Activated naive CD4-positive, alpha-beta T cell treated with anti-CD3 and anti-CD28 coated beads for 36 hours (primary cell): ENCODE data around the gene INPP5A. TPM values are rescaled to one million over a fixed set of nuclear protein-coding genes. Genes with fewer than 3 reads are reported as not detected.

Source experiments
- CTCF ChIA-PET: fragments of 350-600 bp; sonication (Branson Sonifier 250); formaldehyde crosslinking; loops from one replicate; lab custom pipeline; 2021; ENCODE audit warnings: antibody characterized with exemption; lab: Charles Lee
- DNase-seq: peaks from one replicate; pipeline ENCODE4 v3.0.0-alpha.2; 2020
- H3K27ac Mint-ChIP-seq: one replicate; pipeline ENCODE4 v1.8.0; 2021; ENCODE audit warnings: mild to moderate bottlenecking, mixed read lengths
- H3K27me3 Mint-ChIP-seq: one replicate; pipeline ENCODE4 v1.8.0; 2021; ENCODE audit warnings: low read depth, mixed read lengths
- H3K36me3 Mint-ChIP-seq: one replicate; pipeline ENCODE4 v1.8.0; 2021; ENCODE audit warnings: low read depth, mixed read lengths
- H3K4me1 Mint-ChIP-seq: one replicate; pipeline ENCODE4 v1.8.0; 2021; ENCODE audit warnings: low read depth, mixed read lengths
- H3K4me3 Mint-ChIP-seq: one replicate; pipeline ENCODE4 v1.8.0; 2021; ENCODE audit warnings: mild to moderate bottlenecking, moderate library complexity, mixed read lengths
- H3K9me3 Mint-ChIP-seq: one replicate; pipeline ENCODE4 v1.8.0; 2021; ENCODE audit warnings: mixed read lengths
- intact Hi-C: fragments of 100-400 bp; cut with micrococcal nuclease; formaldehyde crosslinking; loops from one replicate; pipeline ENCODE4 v1.15.1; 2023
- total RNA-seq, 2 experiments: library from RNA; stranded (reverse); gene quantifications; one replicate each; pipeline ENCODE4 v1.2.3, GENCODE V29; 2021

Gene INPP5A
- total RNA-seq, 2 experiments from 2014 or later, result 17.3 to 19.5 TPM

GRCh38 chr10:132524443-132525285 lies 12.9 kb upstream of the INPP5A start:
- Mint-ChIP-seq H3K27ac (no peak overlapping the region), H3K9me3 (no peaks in the 10 kb centered on the region), H3K36me3 (no peaks in the 10 kb centered on the region), H3K27me3 (peaks cover 15% of the 10 kb centered on the region), H3K4me3 (no peak overlapping the region), H3K4me1 (no peaks in the 10 kb centered on the region)
- intact Hi-C loops, result no loop called here
- DNase-seq, result peak; percentile 1
- CTCF ChIA-PET, result no interaction called here

- H3K27ac Mint-ChIP-seq, result no peak overlapping the region
- H3K36me3 Mint-ChIP-seq, result peaks cover 2% of the 10 kb centered on the region
- CTCF ChIA-PET, result interaction anchor here (0.7 kb wide), 1 partner anchor 25 kb away, joined by 4 read pairs; no protein-coding TSS in a partner anchor
- H3K27me3 Mint-ChIP-seq, result peaks cover 18% of the 10 kb centered on the region
- no peaks in the 10 kb centered on the region for H3K4me1 Mint-ChIP-seq
- DNase-seq, result no peak
- intact Hi-C loops, result no loop called here
- no peak overlapping the region for H3K4me3 Mint-ChIP-seq
- H3K9me3 Mint-ChIP-seq, result peaks cover 8% of the 10 kb centered on the region
Observed at GRCh38 chr10:132526676-132527075, 10.9 kb upstream of the INPP5A start.

- intact Hi-C loops, result no loop called here
- H3K4me1 Mint-ChIP-seq, result no peaks in the 10 kb centered on the region
- no peak overlapping the region for H3K27ac Mint-ChIP-seq
- no peak for DNase-seq
- H3K36me3 Mint-ChIP-seq, result peaks cover 3% of the 10 kb centered on the region
- H3K27me3 Mint-ChIP-seq, result peaks cover 18% of the 10 kb centered on the region
- H3K4me3 Mint-ChIP-seq, result no peak overlapping the region
- CTCF ChIA-PET, result no interaction called here
- H3K9me3 Mint-ChIP-seq, result peaks cover 8% of the 10 kb centered on the region
Observed at GRCh38 chr10:132527339-132528063, 10.1 kb upstream of the INPP5A start.

- intact Hi-C loops, result no loop called here
- peaks cover 8% of the 10 kb centered on the region for H3K9me3 Mint-ChIP-seq
- no peak for DNase-seq
- CTCF ChIA-PET, result interaction anchor here (0.5 kb wide), 1 partner anchor 63 kb away, joined by 3 read pairs; no protein-coding TSS in a partner anchor
- peaks cover 3% of the 10 kb centered on the region for H3K36me3 Mint-ChIP-seq
- no peaks in the 10 kb centered on the region for H3K4me1 Mint-ChIP-seq
- H3K27me3 Mint-ChIP-seq, result peaks cover 18% of the 10 kb centered on the region
- no peak overlapping the region for H3K4me3 Mint-ChIP-seq
- H3K27ac Mint-ChIP-seq, result no peak overlapping the region
Observed at GRCh38 chr10:132528064-132528691, 9.4 kb upstream of the INPP5A start.

- peaks cover 12% of the 10 kb centered on the region for H3K27me3 Mint-ChIP-seq
- no peak overlapping the region for H3K27ac Mint-ChIP-seq
- CTCF ChIA-PET, result interaction anchor here (0.8 kb wide), 1 partner anchor 20 kb away, joined by 3 read pairs; no protein-coding TSS in a partner anchor
- intact Hi-C loops, result no loop called here
- H3K4me1 Mint-ChIP-seq, result peaks cover 13% of the 10 kb centered on the region
- peaks cover 3% of the 10 kb centered on the region for H3K36me3 Mint-ChIP-seq
- H3K9me3 Mint-ChIP-seq, result peaks cover 8% of the 10 kb centered on the region
- H3K4me3 Mint-ChIP-seq, result no peak overlapping the region
- no peak for DNase-seq
Observed at GRCh38 chr10:132532179-132532578, 5.4 kb upstream of the INPP5A start.

GRCh38 chr10:132532749-132533560 lies 4.6 kb upstream of the INPP5A start:
- DNase-seq, result no peak
- Mint-ChIP-seq H3K4me1 (peaks cover 13% of the 10 kb centered on the region), H3K27me3 (peaks cover 12% of the 10 kb centered on the region), H3K27ac (no peak overlapping the region), H3K4me3 (no peak overlapping the region), H3K9me3 (peaks cover 8% of the 10 kb centered on the region), H3K36me3 (peaks cover 3% of the 10 kb centered on the region)
- intact Hi-C loops, result no loop called here
- CTCF ChIA-PET, result no interaction called here

- Mint-ChIP-seq H3K4me1 (peaks cover 17% of the 10 kb centered on the region), H3K36me3 (peaks cover 3% of the 10 kb centered on the region), H3K27me3 (peaks cover 8% of the 10 kb centered on the region), H3K27ac (no peak overlapping the region), H3K9me3 (peaks cover 8% of the 10 kb centered on the region), H3K4me3 (no peak overlapping the region)
- DNase-seq, result no peak
- intact Hi-C loops, result no loop called here
- CTCF ChIA-PET, result no interaction called here
Observed at GRCh38 chr10:132533571-132534260, 3.9 kb upstream of the INPP5A start.

GRCh38 chr10:132534391-132535064 lies 3.1 kb upstream of the INPP5A start:
- H3K27me3 Mint-ChIP-seq, result peaks cover 5% of the 10 kb centered on the region
- H3K9me3 Mint-ChIP-seq, result peaks cover 8% of the 10 kb centered on the region

GRCh38 chr10:132535065-132535651 lies 2.4 kb upstream of the INPP5A start:
- Mint-ChIP-seq H3K36me3 (peaks cover 3% of the 10 kb centered on the region), H3K4me1 (peaks cover 29% of the 10 kb centered on the region), H3K9me3 (peaks cover 7% of the 10 kb centered on the region), H3K27me3 (peaks cover 3% of the 10 kb centered on the region), H3K27ac (no peak overlapping the region), H3K4me3 (peak overlapping the region; percentile 26)
- intact Hi-C loops, result loop anchor here (5.0 kb wide), 4 partner anchors 138 to 857 kb away; partner anchors contain the start of genes MTG1, PPP2R2D and PWWP2B
- CTCF ChIA-PET, result no interaction called here
- no peak for DNase-seq

More at GRCh38 chr10:132534391-132535064, 3.1 kb upstream of the INPP5A start:
- no peak for DNase-seq
- peaks cover 3% of the 10 kb centered on the region for H3K36me3 Mint-ChIP-seq
- CTCF ChIA-PET, result no interaction called here
- peaks cover 23% of the 10 kb centered on the region for H3K4me1 Mint-ChIP-seq
- intact Hi-C loops, result loop anchor here (5.0 kb wide), 4 partner anchors 137 to 858 kb away; partner anchors contain the start of genes MTG1, PPP2R2D and PWWP2B
- H3K4me3 Mint-ChIP-seq, result no peak overlapping the region
- H3K27ac Mint-ChIP-seq, result no peak overlapping the region

GRCh38 chr10:132536241-132536876 lies 1.2 kb upstream of the INPP5A start:
- peaks cover 3% of the 10 kb centered on the region for H3K9me3 Mint-ChIP-seq
- H3K36me3 Mint-ChIP-seq, result peaks cover 6% of the 10 kb centered on the region
- peaks cover 1% of the 10 kb centered on the region for H3K27me3 Mint-ChIP-seq
- peaks cover 41% of the 10 kb centered on the region for H3K4me1 Mint-ChIP-seq
- intact Hi-C loops, result loop anchor here (2.0 to 5.0 kb wide), 7 partner anchors 14 to 856 kb away; partner anchors contain the start of genes MTG1, PPP2R2D and PWWP2B
- peak overlapping the region; percentile 64 for H3K4me3 Mint-ChIP-seq
- CTCF ChIA-PET, result interaction anchor here (0.6 to 1.3 kb wide), 2 partner anchors 15 to 99 kb away, joined by 3 to 4 read pairs; no protein-coding TSS in a partner anchor
- H3K27ac Mint-ChIP-seq, result no peak overlapping the region
- DNase-seq, result no peak
